GM21576 (cell line): ENCODE measurements around the gene WWOX.

Experiments used
- ATAC-seq: cut with Tn5 transposase; IDR thresholded peaks from one replicate; pipeline ENCODE4 v1.9.1; 2021; ENCODE audit warnings: mild to moderate bottlenecking, moderate library complexity; ENCODE audit not compliant: unreplicated experiment

The WWOX gene

DNA sequence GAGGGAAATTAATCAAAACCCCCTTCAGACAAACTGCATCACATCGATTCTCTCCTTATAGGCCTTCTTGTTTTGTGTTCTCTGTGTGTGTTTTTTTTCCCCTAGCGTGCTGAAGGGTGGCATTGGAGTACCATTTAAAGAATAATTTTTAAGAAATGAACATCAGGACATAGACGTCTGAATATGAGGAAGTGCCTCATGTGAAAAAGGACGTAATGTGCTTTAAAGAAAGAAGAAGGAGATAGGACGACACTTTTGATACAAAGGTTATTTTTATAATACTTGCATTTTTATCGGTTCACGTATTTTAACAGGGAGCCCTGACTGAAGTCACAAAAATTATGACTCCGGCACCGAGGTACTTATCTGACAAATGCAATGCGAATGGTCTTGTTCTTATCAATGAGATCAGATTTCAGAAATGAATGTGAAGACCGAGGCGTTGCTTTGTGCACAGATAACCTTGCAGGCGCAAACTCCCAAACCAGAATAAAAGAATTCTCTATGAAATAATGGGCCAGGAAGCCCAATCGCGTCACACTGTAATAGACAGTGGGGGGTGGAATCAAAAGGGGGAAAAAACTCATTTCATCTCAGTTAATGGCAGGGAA is 894.8 kb downstream of the WWOX start:
- no peak for ATAC-seq

DNA sequence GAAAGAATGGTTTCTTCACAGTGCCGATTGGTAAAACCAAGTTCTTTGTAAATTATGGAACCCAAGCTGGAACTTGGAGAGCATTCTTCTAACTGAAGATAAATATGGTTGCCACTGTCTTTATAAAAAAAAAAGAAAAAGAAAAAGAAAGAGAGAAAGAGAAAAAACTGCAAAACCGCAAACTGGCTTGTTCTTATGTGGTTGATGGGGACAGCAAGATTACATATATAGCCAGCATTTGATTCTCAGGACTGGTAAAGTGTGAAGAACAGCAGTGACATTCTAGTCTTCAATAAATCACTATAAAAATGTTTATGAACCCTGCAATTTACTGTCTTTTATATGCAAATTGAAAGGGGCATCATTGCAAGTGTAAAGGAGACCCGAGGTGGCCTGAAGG is 896.0 kb downstream of the WWOX start:
- no peak for ATAC-seq

DNA sequence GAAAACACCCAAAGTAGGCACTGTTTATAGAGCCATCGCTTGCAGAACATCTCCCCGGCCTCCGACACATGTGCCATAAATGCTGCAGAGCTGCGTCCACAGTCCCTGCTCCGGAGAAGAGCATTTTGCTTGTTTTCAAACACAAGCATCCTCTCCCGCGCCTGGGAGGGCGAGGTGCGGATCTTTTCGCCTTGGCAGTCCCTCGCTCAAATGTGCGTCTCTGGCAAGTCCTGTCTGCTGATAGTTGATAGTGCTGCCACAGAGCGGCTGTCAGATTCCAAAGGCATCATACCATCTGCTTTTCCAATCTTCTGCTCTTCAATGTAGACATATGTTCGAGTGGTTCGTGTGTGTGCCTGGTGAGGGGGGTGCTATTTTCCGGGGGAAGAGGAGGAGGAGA is 897.3 kb downstream of the WWOX start:
- no peak for ATAC-seq

DNA sequence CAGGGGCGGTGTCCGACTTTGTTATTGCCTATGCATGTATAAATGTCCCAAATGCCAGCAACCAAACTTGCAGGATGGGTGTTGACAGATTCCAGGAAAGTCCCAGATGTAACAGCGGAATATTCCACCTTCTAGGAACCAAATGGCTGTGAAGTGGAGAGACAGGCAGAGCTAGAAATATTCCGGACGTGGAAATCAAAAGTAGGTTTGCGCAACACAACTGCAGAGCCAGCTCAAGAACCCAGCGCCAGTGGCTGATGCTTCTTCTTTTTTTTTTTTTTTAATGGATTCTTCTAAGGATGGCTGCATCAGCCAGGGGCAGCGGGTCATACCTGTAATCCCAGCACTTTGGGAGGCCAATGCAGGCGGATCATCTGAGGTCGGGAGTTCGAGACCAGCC is 899.4 kb downstream of the WWOX start:
- ATAC-seq, result no peak

DNA sequence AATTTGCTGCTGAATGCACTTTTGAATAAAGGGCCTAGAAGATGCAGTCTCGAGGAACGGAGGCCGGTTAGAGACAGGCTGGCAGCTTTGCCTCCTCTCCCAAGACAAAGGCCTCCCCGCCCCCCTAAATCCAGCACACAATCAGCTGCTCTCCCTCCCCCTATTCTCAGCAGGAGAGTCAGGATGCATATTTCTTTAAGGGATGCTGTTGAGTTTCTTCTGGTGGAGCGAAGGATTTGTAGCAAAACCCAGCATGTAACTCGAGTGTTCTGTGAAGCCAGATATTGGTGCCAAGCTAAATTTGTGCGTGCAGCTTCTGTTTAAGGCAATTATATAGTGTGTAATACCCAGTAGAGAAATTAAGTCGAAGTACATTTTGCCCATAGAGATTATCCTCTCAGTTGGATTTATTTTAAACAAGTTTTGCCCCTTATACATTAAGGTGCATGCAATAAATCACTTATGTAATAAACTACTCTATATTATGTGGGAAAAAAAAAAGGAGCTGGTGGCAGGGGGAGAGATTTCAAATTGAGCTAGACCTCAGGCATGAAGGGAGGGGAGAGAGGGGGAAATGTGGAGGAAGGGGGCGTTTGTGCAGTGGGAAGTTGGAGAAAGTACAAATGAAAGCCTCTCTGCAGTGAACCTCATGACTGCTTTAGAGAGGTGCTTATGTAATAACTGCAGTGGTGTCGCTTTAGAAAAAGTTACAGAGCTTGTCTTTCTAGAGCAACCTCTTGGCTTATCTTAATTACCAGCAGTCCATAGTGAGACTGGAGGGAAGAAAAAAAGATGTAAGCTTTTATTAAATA is 901.9 kb downstream of the WWOX start:
- no peak for ATAC-seq

DNA sequence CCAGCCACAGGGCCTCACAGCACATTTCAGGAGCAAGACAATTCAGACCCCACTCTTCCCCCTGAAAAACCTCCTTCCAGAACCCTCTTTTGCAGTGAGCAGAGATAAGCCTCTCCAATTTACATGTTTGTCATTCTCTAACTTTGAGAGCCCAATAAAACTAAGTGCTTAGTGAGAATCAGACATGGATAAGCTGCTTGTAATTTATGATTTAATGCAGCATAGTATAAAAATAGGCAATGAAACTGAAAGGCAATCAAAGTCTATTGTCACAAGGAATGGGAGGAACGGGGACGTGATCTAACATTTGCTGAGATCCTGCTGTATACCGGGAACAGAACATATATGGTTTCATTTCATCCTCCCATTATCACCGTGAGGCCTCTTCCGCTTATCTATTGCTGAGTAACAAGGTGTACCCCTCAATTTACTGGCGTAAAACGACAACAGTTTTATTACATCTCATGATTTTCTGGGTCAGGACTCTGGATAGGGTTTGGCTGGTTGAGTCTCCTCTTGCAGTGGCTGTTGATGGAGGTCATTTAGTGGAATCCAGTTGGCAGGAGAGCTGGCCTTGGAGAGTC is 903.7 kb downstream of the WWOX start:
- ATAC-seq, result no peak

DNA sequence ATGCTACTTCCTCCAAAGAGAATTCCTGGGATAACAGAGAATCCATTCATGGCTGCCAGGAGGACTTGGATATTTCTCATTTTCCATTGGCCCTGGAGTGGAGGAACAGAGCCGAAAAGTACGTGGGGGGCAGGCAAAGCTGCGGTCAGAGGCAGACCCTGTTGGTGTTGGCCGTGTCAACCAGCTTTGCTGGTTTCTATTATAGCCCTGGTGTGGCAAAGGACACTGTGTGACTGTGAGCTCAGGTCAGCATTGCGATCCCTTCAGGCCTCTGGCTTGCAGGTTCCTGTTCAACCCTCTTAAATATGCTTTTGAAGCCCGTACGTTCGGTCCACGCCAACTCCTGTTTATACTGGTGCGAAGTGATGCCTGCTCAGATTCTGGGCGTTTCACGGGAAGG is 904.9 kb downstream of the WWOX start:
- no peak for ATAC-seq

DNA sequence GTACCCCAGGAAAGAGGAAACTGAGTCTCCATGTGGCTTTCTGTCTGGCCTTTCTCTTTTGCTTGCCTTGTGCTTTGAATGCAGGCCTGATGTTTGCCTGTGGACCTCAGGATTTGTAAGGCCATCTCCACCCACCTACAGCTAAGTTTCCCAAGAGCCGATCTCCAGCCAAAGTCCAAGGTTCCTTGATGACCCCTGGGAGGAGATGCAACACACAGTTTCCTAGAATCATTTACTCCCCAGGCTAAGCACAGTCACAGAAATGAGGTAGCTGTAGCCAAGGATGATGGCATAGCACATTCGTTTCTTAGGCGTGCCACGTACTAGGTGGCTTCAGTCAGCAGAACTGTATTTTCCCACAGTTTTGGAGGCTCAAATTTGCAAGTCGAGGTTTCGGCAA is 905.6 kb downstream of the WWOX start:
- ATAC-seq, result no peak

DNA sequence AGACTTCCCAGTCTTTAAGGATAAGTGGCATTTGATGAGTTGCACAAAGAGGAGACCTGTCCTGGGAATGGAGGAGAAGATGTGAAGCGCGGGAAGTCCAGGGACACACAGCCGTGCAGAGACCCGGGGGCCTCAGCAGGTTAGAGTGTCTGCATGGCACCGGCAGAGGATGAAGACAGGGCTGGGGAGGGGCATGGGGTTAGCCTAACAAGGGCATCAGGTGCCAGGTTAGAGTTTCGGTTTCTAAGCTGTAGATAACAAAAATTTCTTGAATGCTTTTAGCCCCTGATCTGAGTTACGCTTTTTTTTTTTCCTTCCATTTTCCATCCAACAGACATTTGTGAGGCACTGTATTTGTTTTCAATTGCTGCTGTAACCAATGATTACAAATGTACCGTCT is 906.8 kb downstream of the WWOX start:
- no peak for ATAC-seq

DNA sequence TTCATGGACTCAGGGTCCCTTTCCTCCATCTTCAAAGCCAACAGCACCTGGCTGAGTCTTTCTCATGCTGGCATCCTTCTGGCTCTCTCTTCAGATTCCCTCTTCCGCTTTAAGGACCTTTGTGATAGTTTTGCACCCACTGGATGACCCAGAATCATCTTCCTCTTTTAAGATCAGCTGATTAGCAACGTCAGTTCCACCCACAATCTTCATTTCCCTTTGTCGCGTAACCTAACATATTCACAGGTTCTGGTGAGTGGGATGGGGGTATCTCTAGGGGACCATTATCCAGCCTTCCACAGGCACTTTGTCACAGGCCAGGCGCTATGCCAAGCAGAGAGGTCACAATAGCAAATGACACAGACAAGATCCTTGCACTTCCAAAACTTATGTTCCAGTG is 907.3 kb downstream of the WWOX start:
- no peak for ATAC-seq

DNA sequence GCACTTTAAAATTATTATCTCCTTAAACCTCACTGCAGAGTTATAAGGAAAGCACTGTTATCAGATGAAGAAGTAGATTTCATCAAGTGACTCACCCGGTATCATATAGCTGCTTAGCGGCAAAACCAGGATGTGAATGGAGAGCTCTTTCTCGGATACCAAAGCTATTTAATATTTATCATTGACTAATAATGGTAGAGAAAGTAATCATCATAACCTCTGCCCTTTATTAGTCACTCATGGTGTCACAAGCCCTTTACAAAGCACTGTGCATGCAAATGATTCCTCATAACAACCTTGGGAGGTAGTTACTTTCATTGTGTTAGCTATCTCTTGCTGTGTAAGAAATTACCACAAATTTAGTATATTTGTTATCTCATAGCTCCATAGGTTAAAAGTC is 908.2 kb downstream of the WWOX start:
- ATAC-seq, result no peak

DNA sequence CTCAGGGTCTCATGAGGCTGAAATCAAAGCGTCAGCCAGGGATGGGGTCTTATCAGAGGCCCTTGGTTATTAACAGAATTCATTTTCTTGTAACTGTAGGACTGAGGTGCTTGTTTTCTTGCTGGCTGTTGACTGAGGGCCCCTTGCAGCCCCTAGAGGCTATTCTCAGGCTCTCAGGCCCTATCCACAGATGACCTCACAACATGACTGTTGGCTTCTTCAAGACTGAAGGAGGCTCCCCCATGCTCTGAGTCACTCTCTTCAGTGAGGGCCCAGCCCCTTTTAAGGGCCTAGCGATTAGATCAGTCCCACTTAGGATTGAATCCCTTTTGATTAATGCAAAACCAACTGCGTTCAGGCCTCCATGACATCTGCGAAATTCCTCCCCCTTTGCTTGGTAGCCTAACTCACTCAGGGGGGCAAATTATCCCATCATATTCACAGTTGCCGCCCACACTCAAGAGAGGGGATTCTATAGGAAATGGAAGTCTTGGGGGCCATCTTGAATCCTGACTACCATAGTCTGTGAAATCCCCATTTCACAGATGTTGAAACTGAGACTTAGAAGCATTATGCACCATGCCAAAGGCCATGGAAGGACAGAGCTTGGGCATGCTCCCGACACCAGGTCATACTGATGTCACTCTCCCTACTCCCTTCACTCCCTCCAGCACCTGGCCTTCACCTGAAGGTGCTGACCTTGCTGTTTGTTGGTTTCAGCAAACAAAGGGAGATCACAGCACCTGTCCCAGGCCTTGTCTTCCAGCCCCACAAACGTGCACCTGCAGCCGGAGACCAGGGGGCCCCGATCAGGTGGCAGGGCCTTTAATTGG is 908.8 kb downstream of the WWOX start:
- no peak for ATAC-seq

DNA sequence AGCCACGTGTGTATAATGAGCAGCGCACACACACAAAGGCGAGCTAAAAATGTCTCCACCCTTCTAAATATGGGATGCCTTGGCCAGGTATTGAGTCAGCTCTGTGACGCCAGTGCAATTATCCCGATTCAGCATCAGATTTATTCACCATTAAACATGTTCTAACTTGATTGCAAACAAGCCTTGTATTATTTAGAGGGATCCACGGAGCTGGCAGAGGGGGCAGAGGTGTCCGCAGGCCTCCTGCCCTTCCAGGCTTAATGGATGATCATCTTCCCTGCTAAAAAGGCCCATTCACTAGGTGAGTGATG is 909.4 kb downstream of the WWOX start:
- no peak for ATAC-seq

DNA sequence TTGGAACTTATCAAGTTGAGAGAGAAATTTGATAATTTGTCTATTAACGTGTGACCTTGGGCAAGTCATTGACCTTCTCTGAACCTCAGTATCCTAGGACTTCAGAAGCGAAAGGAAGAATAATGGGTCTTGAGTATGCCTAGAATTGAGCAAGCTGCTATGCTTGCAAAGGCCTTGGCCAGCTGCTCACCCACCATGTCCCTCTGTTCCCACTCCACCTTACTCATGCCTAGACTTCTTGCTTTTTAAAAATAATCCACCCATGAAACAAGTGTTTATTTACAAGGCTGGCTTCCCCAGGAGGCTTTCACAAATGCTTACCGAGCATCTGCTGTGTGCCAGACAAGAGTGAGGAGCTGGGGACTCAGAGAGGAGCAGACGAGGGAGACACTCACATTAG is 910.4 kb downstream of the WWOX start:
- no peak for ATAC-seq

DNA sequence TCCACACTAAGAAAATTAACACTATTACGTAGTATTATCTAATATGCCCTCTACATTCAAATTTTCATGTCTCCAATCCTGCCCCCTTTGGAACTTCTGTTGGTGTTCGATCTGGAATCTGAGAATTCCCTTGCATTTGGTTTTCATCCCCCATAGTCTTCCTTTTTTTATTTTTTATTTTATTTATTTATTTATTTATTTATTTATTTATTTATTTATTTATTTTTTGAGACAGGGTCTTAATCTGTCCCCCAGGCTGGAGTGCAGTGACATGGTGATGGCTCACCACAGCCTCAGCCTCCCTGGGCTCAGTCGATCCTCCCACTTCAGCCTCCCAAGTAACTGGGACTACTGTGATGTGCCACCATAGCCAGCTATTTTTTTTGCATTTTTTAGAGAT is 911.8 kb downstream of the WWOX start:
- ATAC-seq, result no peak

DNA sequence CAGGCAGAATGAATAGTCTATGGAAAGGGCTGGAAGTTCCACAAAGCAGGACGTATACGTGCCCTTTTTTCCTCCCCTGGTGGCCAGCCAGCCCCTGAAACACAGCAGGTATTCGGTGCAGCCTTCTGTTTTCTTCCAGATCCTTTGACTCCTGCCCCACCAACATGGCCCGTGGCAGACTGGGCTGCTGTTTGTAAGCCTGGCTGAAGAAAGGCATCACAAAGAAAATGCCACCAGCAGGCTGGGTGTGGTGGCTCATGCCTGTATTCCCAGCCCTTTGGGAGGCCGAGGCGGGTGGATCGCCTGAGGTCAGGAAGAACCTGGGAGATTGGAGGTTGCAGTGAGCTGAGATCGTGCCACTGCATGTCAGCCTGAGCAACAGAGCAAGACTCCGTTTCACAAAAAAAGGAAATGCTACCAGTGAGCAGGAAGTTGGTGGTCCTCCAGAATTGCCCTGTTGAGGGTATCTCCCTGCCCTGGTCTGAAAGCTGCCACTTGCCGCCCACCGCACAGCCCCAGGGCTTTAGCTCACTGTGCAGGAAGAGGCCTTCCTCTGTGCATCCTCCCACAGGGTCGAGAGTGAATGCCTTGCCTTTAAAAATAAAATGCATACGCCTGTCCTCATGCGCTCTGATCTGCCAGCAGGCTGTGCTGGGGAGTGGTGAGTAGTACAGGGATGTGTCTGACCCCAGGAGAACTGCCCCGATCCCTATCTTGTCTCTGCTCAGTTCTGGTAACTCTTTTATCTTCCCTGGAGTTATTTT is 913.4 kb downstream of the WWOX start:
- no peak for ATAC-seq

DNA sequence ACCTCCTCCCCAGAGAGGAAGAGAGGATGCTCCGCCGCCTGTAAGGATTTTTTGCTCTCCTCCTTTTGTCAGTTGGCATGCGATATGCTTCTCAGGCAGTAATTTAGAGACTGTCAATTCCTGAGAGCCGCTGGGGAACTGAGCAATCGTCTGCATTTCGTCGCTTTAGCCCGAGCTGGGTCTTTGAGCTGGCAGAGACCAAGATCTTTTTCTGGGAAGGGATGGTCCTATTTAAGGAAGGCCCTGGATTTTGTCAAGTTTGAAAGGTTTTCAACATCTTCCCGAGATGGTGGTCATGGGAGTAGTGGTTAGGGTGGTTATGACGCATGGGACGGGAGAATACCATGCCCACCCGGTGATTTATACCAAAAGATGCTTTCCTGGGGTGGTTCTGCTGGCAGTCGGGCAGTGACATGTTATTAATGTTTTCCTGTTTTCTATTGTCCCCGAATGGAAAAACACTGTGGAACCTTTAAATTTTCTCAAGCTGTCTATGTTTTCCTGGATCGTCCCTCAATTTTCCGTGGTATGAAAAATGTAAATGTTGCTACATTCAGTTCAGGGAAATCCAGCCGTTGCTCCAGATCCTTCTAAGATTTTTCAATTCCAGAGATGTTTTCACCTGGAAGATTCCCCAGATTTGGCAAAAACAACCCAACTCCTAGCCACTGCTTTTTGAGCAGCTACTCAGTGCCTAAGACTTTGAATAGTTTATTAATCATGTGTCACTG is 914.6 kb downstream of the WWOX start:
- no peak for ATAC-seq

DNA sequence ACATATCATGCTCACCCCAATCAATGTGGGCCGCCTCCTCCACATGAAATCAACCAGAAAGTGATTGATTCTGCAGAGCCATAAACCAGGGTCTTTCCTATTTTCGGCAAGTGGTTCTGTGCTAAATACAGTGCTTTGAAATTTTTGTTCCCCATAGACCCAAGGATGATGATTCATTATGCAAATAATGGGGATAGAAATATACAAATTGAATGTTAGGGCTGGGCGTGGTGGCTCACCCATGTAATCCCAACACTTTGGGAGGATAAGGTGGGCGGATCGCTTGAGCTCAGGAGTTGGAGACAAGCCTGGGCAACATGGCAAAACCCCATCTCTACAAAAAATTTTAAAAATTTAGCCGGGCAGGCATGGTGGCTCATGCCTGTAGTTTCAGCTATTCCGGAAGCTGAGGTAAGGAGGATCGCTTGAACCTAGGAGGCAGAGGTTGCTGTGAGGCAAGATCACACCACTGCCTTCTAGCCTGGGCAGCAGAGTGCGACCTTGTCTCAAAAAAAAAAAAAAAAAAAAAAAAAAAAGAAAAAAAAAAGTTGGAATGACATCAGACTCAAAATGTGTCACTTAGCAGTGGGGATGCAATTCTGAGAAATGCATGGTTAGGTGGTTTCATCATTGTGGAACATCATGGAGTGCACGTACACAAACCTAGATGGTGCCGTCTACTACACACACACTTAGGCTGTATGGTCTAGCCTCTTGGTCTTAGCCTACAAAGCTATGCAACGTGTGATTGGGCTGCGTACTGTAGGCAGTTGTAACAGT is 919.4 kb downstream of the WWOX start:
- ATAC-seq, result no peak

DNA sequence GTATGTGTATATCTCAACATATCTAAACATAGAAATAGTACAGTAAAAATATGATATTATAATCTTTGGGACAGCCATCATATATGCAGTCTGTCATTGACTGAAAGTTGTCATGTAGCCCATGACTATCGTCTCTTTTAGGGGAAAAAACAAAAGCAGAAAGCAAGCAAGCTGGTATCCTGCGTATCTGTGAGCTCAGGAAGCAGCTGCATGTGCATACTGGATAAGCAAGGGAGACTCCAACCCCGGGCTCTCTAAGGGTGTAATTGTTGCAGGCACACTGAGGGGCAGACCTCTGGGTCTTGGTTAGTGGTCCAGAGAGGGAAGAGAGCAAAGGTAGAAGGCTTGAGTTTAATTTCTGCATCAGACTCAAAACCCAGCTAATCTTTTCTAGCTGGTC is 920.0 kb downstream of the WWOX start:
- no peak for ATAC-seq
